ENCODE data around the gene MBD2.
A peak's percentile ranks its signal among the peaks of the same experiment; 100 is the strongest.

- peak; percentile 73 for TF ChIP-seq CTCF (conservative IDR thresholded peaks at IDR 0.05; ENCODE audit: low read length)
- TF ChIP-seq EZH2phosphoT487 (IDR thresholded peaks at IDR 0.05; ENCODE audit: borderline replicate concordance, low read depth, low read length), result no peak
Measured at GRCh38 chr18:54222922-54223567, 1.4 kb downstream of the MBD2 start.
